Endometrial microvascular endothelial cells (primary cell): ENCODE results near the gene PSG4. TPM values are rescaled to one million over a fixed set of nuclear protein-coding genes. Genes with fewer than 3 reads are reported as not detected.

Source experiments
- total RNA-seq: library from RNA; depleted of rRNA; stranded (reverse); fragments of >200 nt; gene quantifications from one replicate; pipeline ENCODE4 v1.2.3, GENCODE V29; 2015; ENCODE audit errors: inconsistent ontology term

The PSG4 gene
- total RNA-seq, 1 donor from 2014 or later = 15.1 TPM

Other genes with a start within 250 kb of the PSG4 start
- not detected for gene PSG11, start 179.2 kb downstream of the PSG4 start, total RNA-seq
- gene PSG2, start 122.9 kb downstream of the PSG4 start, total RNA-seq = not detected
- 1.4 TPM for gene PSG5, start 19.1 kb downstream of the PSG4 start, total RNA-seq
- 5.5 TPM for gene PSG9, start 63.9 kb upstream of the PSG4 start, total RNA-seq
- 0.46 TPM for gene CD177, start 148.0 kb upstream of the PSG4 start, total RNA-seq
- gene TEX101, start 209.3 kb upstream of the PSG4 start, total RNA-seq = not detected